ENCODE data around the gene MUC4.
A peak's percentile ranks its signal among the peaks of the same experiment; 100 is the strongest.
"Not testable (repeated sequence)": the region's sequence is repeated elsewhere in the genome, so short reads cannot be mapped to it uniquely, and the experiment has no call there.

The MUC4 gene

DNA sequence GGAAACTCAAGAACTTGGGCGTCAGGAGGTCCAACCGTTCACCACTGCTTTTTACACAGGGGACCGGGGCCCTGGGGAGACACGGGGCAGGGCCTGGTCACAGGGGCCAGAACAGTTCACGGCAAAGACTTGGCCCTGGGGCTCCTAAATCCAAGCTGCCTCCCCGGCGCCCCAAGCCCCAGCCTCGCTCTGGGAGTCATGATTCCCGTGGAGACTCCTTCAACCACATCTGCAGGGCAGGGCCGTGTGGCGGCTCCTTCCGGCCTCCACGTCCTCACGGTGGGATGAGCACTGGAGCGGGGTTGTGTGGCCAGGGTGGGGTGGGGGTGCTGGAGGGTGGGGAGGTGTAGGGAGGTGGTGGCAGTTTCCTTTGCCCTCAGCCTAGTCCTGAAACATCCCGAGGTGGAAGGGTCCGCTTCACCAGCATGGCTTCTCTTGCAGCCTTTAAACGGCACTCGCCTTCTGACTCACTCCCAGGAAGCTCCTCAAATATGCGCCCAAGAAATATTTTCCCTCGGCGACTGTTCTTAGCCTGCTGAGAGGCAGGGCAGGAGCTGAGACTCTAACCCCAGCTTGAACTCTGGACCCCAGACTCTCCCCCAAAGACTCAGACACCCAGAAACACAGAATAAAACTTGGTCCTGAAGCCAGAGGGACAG is 1.8 kb downstream of the MUC4 start:
- DNase-seq, result no peak

DNA sequence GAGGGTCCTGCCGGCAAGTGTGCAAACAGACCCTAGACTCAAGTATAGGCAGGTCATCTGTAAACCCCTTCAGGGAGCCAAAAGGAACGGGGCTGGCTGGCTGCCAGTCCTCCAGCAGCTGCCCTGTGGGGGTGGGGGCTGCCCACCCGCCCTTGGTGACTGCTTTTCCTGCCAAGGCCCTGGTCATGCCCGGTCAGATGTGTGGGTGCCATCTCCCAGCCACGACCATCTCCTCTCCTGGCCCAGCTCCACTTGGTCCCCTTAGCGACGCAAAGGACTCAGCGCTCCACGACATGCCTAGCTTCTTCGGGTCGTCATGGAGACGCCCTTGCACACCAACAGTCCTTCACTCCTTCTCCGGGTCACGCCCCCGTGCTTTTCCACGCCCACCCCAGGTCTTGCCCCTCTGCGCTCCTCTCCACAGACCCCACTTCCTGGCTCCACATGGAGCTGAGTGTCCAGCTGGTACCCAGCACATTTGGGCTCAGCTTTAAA is 2.4 kb downstream of the MUC4 start:
- DNase-seq, result no peak

DNA sequence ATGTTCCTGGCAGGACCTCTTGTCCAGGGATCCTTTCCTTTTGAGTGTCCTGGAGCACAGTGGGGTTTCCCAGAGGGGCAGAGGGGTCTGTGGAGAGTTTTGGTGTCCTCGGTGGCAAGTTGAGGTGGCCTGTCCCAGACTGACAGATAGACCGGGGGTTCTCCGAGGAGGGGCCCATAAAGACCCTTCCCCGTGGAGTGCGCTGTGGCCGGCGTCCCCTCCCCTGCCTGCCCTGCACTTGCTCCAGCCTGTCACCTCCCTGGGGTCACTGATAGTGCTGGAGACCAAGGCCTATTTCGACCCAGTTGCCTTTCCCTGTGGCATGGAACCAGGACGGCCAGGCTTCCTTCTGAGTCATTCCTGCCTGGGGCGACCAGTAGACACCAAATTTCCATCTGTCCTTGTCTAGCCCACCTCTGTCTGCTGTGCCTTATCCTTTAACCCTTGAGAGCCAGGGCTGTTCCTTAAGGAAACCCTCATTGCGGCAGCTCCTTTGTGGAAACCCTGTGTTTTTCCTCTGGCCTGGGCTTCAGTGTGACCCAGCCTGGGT is 2.9 kb downstream of the MUC4 start:
- no peak for DNase-seq

DNA sequence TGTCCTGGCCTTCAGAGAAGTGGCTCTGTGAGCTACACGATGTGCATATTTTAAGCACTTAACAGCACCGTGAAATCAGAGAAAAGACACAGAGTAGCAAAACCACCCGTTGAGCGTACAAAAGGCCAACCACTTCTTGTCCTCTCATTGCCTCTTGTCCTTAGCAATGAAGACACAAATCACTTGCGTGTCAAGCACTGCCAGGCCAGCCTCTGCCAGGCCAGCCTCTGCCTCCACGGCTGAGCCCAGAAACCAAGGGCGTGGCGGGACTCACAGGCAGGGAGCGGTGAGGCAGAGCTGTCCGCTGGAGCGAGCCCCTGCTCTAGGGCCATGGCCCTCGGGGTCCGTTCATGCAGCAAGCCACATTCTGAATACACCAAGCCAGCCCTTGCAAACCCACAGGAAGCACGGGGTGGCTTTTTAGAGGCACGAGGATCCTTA is 4.0 kb downstream of the MUC4 start:
- no peak for DNase-seq

GRCh38 chr3:195806916-195807231 is 4.9 kb downstream of the MUC4 start:
- DNase-seq, result no peak

DNA sequence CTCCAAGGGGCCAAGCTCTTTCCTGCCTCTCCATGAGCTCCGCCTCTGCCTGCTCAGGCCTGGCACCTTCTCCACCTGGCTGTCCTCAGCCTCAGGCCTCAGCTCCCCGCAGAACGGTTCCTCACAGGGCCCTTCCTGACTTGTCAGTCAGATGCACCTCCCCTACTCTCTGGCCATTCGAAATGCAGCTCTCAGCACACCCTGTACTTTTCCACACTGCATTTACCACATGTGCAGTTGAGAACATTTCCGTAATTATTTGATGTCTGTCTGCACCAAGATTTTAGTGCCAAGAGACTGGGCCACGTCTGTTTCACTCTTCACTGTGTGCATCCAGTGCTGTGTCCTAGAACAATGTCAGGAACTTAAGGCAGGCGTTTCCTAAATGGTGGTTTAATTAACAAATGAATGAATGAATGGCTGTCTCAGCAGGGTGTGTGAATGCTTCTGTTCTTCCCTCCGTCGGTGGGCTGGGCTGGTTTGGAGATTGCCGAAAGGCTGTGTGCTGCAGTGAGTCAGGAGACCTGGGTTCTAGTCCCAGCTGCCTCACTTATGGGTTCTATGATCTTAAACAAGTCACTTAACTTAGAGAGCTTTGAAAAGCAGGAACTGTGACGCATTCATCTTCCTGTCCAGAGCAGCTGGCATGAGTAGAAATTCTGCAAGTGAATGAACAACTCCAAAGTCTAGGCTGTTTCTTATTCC is 5.4 kb downstream of the MUC4 start:
- DNase-seq, result no peak

GRCh38 chr3:195805588-195805987 is 6.1 kb downstream of the MUC4 start:
- DNase-seq, result not testable (repeated sequence)

- DNase-seq, result no peak
These were observed 6.5 kb downstream of the MUC4 start for GRCh38 chr3:195805181-195805580.

DNA sequence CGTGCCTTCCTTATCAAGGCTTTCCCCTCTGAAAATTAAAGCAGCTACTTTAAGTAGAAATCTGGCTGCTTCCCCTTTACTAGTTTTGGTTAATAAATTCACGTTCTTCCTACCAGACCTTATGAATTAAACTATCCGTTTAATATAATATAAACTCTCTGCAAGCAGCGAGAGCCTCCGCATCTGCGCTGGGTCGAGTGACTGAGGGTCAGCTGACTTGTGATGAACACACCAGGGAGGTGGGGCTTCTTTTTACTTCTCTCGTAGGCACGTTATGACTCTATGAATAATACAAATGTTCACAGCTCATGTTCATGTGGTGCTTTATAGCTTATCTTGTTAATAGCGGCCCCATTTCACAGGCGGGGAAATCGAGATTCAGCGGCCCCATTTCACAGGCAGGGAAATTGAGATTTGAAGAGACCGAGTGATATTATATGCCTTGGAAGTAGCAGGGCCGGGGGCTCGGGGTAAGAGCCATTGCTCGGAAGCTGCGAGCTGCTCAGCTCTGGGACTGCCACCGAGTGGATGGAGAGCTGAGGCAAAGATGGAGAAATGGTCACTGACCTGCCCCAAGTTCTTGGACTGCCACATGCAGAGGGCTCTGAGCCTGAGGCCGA is 8.3 kb downstream of the MUC4 start:
- DNase-seq, result no peak

DNA sequence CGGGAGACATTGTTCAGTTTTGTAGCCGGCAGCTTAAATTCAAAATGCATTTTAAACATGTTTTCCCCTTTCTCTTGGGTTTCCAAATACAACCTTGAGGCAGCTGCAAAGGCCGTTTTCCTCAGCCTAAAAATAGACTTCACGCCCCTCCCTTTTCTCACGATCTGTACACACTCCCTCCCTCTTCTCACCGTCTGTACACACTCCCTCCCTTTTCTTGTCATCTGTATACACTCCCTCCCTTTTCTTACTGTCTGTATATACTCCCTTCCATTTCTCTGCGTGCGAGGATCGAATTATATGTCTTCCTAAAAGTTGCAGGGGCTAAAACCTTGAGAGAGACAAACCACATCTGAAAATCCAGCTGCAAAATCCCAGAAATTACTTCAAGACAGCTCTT is 8.9 kb downstream of the MUC4 start:
- no peak for DNase-seq

DNA sequence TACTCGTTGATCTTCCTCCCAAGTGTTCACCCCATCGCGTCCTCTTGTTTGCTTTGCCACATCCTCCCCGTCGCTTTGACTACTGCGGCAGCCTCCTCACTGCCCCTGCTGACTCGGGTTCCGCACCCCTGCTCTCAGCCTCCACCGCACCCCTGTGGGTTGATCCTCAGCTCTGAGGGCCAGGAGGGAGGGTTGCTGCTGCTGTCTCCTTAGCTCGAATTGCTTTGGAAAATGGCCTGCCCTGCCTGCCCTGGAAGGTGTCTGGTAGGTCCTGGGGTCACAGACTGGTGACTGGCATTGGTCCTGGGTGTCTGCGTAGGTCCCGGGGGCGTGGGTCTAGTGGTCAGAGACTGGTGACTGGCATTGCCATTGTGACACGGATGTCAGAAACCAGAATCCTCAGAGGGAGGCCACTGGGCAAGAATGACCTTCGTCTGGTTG is 9.4 kb downstream of the MUC4 start:
- DNase-seq, result no peak

DNA sequence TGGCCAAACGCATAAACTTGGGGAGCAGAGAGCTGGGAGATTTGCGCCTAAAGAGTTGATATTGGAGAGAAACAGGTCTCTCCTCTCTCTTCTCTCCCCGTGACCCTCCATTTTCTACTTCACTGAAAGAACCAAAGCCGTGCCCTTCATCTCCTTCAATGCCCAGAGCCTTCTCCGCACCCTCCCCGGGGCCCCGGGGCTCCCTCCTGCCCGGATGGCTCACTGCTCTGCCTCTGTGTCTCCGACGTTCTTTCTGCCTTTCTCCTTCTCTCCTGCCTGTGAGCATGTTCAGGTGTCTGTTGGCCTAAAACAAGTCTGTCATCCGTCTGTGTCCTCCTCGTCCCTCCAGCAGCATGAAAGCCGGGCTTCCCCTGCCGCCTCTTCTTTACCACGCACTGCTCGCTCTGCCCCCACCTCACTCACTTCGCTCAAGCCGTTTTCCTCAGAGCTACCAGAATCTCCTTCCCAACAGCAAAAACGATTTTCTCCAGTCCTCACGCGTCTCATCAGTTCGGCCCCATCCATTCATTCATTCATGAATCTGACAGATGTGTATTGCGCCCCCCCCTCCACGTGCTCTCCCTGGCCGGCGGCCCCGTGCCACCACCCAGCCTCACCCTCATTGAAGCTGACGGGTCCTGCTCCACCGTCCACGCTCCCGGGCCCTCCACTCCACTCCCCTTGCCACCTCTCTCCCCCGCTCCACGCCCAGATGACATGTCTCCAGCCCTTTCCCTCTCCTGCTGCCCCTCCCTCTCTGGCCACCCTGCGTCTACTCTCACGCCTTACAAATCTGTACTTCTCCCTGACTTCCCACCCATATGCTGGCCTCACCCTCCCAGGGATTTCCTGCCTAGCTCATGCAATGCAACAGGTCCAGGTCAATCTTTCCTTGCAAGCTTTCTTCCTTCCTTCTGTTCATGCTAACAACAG is 10.2 kb downstream of the MUC4 start:
- DNase-seq, result no peak

DNA sequence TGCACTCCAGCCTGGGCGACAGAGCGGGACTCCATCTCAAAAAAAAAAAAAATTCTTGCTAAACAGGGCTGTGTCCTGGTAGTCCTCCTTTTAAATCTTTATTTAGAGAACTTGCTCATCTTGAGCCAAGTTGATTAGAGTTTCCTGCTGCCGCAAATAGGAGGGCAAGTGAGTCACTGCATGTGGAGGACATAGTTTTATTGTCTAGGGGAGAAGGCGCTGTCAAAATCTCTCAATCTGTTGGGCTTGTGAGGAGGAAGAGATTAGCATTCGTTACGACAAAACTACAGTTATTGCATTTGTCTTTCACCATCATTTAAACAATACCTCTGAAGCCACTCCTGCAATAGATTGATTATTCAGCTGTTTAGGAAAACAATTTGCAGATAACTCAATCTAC is 11.5 kb downstream of the MUC4 start:
- peak; percentile 0 for DNase-seq

- DNase-seq, result no peak
These were observed 14.9 kb downstream of the MUC4 start for GRCh38 chr3:195796795-195797194.

- no peak for DNase-seq
These were observed 17.0 kb downstream of the MUC4 start for GRCh38 chr3:195794708-195795107.

DNA sequence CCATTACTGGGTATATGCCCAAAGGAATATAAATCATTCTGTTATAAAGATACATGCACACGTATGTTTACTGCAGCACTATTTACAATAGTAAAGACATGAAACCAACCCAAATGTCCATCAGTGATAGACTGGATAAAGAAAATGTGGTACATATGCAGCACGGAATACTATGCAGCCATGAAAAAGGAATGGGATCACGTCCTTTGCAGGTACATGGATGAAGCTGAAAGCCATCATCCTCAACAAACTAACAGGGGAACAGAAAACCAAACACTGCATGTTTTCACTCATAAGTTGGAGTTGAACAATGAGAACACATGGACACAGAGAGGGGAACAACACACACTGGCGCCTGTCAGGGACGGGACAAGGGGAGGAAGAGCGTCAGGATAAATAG is 19.1 kb downstream of the MUC4 start:
- not testable (repeated sequence) for DNase-seq

- no peak for DNase-seq
These were observed 20.8 kb downstream of the MUC4 start for GRCh38 chr3:195790901-195791300.

DNA sequence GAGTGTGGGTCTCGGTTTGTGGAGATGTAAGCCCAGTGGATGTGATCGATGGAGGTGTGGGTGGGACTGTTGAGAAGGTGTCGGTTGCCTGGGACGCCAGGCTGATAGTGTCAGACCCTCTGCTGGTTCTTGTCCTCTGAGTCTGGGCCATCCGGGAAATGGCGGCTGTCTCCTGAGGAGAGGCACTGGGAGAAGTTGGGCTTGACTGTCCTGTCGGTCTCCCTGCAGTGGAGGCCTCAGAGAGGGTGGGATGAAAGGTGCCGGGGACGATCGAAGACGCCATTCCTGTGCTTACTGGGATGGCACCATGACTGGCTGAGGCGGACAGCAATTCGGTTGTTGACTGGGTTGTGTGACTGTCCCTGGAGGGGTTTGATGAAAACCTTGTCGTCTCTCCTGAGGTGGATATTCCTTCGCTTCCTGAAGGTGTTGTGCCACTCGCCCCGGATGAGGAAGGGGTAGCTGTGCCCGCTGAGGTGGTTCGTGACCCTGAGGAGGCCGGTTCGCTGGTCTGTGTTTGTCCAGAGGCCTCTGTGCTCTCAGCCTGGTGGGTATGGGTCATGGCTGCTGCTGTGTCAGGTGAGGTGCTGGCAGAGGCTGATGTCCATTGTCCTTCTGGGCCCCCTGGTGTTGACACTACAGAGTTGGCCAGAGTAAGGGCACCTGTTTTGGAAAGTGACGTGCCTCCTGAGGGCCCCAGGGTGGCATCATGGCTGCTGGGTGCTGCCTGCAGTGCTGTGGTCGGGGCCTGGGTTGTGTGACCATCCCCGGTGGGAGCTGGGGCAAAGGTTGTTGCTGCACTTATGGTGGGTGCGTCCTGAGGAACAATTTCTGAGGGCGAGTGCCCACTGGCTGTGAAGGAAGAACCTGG is 22.8 kb downstream of the MUC4 start:
- DNase-seq, result no peak

GRCh38 chr3:195785781-195786405 is 25.8 kb downstream of the MUC4 start:
- not testable (repeated sequence) for DNase-seq

DNA sequence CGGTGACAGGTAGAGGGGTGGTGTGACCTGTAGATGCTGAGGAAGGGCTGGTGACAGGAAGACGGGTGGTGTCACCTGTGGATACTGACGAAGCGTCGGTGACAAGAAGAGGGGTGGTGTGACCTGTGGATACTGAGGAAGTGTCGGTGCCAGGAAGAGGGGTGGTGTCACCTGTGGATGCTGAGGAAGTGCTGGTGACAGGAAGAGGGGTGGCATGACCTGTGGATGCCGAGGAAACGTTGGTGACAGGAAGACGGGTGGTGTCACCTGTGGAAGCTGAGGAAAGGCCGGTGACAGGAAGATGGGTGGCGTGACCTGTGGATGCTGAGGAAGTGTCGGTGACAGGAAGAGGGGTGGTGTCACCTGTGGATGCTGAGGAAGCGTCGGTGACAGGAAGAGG is 27.7 kb downstream of the MUC4 start:
- not testable (repeated sequence) for DNase-seq

GRCh38 chr3:195781236-195781635 is 30.5 kb downstream of the MUC4 start:
- not testable (repeated sequence) for DNase-seq

All from eye (tissue), 1 donor.